Activated CD8-positive, alpha-beta memory T cell treated with anti-CD3 and anti-CD28 coated beads, Interleukin-2, amount 50 U/mL, for 1 hour (primary cell): Measurements from ENCODE around the gene OTUB2.
"Not testable (repeated sequence)": the region's sequence is repeated elsewhere in the genome, so short reads cannot be mapped to it uniquely, and the experiment has no call there.

Experiments used
- DNase-seq: peaks from one replicate; pipeline ENCODE4 v3.0.0-alpha.2; 2020; ENCODE audit errors: extremely low read depth

Gene OTUB2

GRCh38 chr14:94056579-94057308 is 30.6 kb downstream of the OTUB2 start:
- DNase-seq, result no peak

- DNase-seq, result no peak
Observed at GRCh38 chr14:94058128-94058673, 32.1 kb downstream of the OTUB2 start.

GRCh38 chr14:94058674-94059138 is 32.6 kb downstream of the OTUB2 start:
- no peak for DNase-seq

- no peak for DNase-seq
Observed at GRCh38 chr14:94059998-94060397, 33.9 kb downstream of the OTUB2 start.

GRCh38 chr14:94062344-94062940 is 36.3 kb downstream of the OTUB2 start:
- no peak for DNase-seq

- no peak for DNase-seq
Observed at GRCh38 chr14:94066089-94066676, 40.0 kb downstream of the OTUB2 start.

- not testable (repeated sequence) for DNase-seq
Observed at GRCh38 chr14:94072076-94072475, 45.9 kb downstream of the OTUB2 start.

- DNase-seq, result no peak
Observed at GRCh38 chr14:94074534-94074933, 48.4 kb downstream of the OTUB2 start.

GRCh38 chr14:94075008-94075407 is 48.9 kb downstream of the OTUB2 start:
- no peak for DNase-seq

GRCh38 chr14:94077111-94077821 is 51.1 kb downstream of the OTUB2 start:
- no peak for DNase-seq

- no peak for DNase-seq
Observed at GRCh38 chr14:94077823-94078222, 51.7 kb downstream of the OTUB2 start.

GRCh38 chr14:94079891-94080620 is 53.9 kb downstream of the OTUB2 start:
- DNase-seq, result no peak

GRCh38 chr14:94080621-94081385 is 54.7 kb downstream of the OTUB2 start, which contains the start of the genes DDX24 and IFI27L1:
Gene DDX24 (minus strand): TSS chr14:94081202. CDS start chr14:94079742, 1,460 bp downstream.
Gene IFI27L1 (plus strand): TSS chr14:94081310. CDS start chr14:94096938, 15,628 bp downstream.
- peak; percentile 85 for DNase-seq

GRCh38 chr14:94081386-94081820 is 55.3 kb downstream of the OTUB2 start:
- no peak for DNase-seq

GRCh38 chr14:94087891-94088290 is 61.8 kb downstream of the OTUB2 start:
- DNase-seq, result no peak

GRCh38 chr14:94088516-94088915 is 62.4 kb downstream of the OTUB2 start:
- DNase-seq, result no peak

- no peak for DNase-seq
Observed at GRCh38 chr14:94089479-94089878, 63.3 kb downstream of the OTUB2 start.

GRCh38 chr14:94093418-94093817 is 67.3 kb downstream of the OTUB2 start:
- DNase-seq, result no peak

- no peak for DNase-seq
Observed at GRCh38 chr14:94097091-94097490, 71.0 kb downstream of the OTUB2 start.
